Stimulated activated CD8-positive, alpha-beta memory T cell treated with anti-CD3 and anti-CD28 coated beads, Interleukin-2, amount 100 ng/mL, for 1 hour (primary cell): ENCODE results near the gene UBR4.

Experiments
- DNase-seq, 2 donors: peaks; one replicate each; pipeline ENCODE4 v3.0.0-alpha.2; 2020; ENCODE audit warnings: low read depth in 2 of 2

Gene UBR4

GRCh38 chr1:19139711-19140110, 70.4 kb downstream of the UBR4 start:
- DNase-seq: no peak

GRCh38 chr1:19138958-19139581, 71.0 kb downstream of the UBR4 start:
- DNase-seq: no peak

GRCh38 chr1:19138331-19138730, 71.7 kb downstream of the UBR4 start:
- no peak for DNase-seq

- DNase-seq: no peak
These were observed 72.9 kb downstream of the UBR4 start for GRCh38 chr1:19137158-19137557.

GRCh38 chr1:19133360-19133759, 76.7 kb downstream of the UBR4 start:
- DNase-seq: no peak

- no peak for DNase-seq
These were observed 79.6 kb downstream of the UBR4 start for GRCh38 chr1:19130468-19130867.

GRCh38 chr1:19128968-19129514, 81.0 kb downstream of the UBR4 start:
- no peak for DNase-seq

GRCh38 chr1:19124273-19124672, 85.8 kb downstream of the UBR4 start:
- no peak for DNase-seq

GRCh38 chr1:19123837-19124236, 86.2 kb downstream of the UBR4 start:
- no peak for DNase-seq

- no peak for DNase-seq
These were observed 87.4 kb downstream of the UBR4 start for GRCh38 chr1:19122668-19123067.

- no peak for DNase-seq
These were observed 88.9 kb downstream of the UBR4 start for GRCh38 chr1:19121192-19121591.

GRCh38 chr1:19120070-19120469, 90.0 kb downstream of the UBR4 start:
- DNase-seq: no peak

- no peak for DNase-seq
These were observed 94.8 kb downstream of the UBR4 start for GRCh38 chr1:19115082-19115808.

- DNase-seq: no peak
These were observed 96.4 kb downstream of the UBR4 start for GRCh38 chr1:19113697-19114092.

- DNase-seq: no peak
These were observed 97.0 kb downstream of the UBR4 start for GRCh38 chr1:19112891-19113696.

GRCh38 chr1:19110257-19110927, 99.7 kb downstream of the UBR4 start:
- no peak for DNase-seq

- no peak for DNase-seq
These were observed 100.5 kb downstream of the UBR4 start for GRCh38 chr1:19109545-19109944.

GRCh38 chr1:19101244-19101643, 108.8 kb downstream of the UBR4 start:
- DNase-seq: no peak

- no peak for DNase-seq
These were observed 110.0 kb downstream of the UBR4 start for GRCh38 chr1:19100028-19100427.

- DNase-seq: no peak
These were observed 113.1 kb downstream of the UBR4 start for GRCh38 chr1:19096990-19097389.

- DNase-seq: no peak
These were observed 113.8 kb downstream of the UBR4 start for GRCh38 chr1:19096036-19096833.
